OCI-LY7 (cell line): ENCODE results near the gene PLA2G10. TPM values are rescaled to one million over a fixed set of nuclear protein-coding genes. Genes with fewer than 3 reads are reported as not detected.
"Not testable (repeated sequence)": the region's sequence is repeated elsewhere in the genome, so short reads cannot be mapped to it uniquely, and the experiment has no call there.

ENCODE experiments used
- BruUV-seq: library from RNA; stranded (reverse); fragments of 400-500 nt; replicated peaks from 2 replicates; lab custom pipeline; 2021; lab: Mats Ljungman, UMichigan
- CTCF ChIA-PET: fragments of 300-600 bp; sonication (Branson Sonifier 250); formaldehyde crosslinking; loops from one replicate; lab custom pipeline; 2022; ENCODE audit warnings: antibody characterized with exemption; ENCODE audit not compliant: unreplicated experiment; lab: Charles Lee
- POLR2A ChIA-PET: fragments of 300-600 bp; sonication (Branson Sonifier 250); formaldehyde crosslinking; loops from one replicate; lab custom pipeline; 2022; ENCODE audit warnings: antibody characterized with exemption; lab: Charles Lee
- DNase-seq: peaks from one replicate; pipeline ENCODE4 v3.0.0-alpha.2; 2015; ENCODE audit warnings: low spot score
- H2AFZ ChIP-seq: fragments of 200-600 bp; sonication (generic), shearing (Covaris generic); 2 replicates; pipeline ENCODE4 v1.6.1; 2014; ENCODE audit warnings: mild to moderate bottlenecking, antibody characterized with exemption, low read length, moderate library complexity
- H3K27ac ChIP-seq: fragments of 200-600 bp; sonication (generic); 2 replicates; pipeline ENCODE4 v1.5.1; 2014; ENCODE audit warnings: mixed run types, low read depth, mild to moderate bottlenecking, moderate library complexity, low read length, inconsistent platforms; ENCODE audit not compliant: poor library complexity, severe bottlenecking
- H3K36me3 ChIP-seq: fragments of 200-600 bp; sonication (generic); 2 replicates; pipeline ENCODE4 v1.6.1; 2014; ENCODE audit warnings: mild to moderate bottlenecking, antibody characterized with exemption, low read length, moderate library complexity, mixed read lengths; ENCODE audit not compliant: insufficient read depth
- H3K4me1 ChIP-seq: fragments of 200-600 bp; sonication (generic); 2 replicates; pipeline ENCODE4 v1.5.1; 2014; ENCODE audit warnings: mild to moderate bottlenecking, low read length; ENCODE audit not compliant: insufficient read depth, poor library complexity, severe bottlenecking
- H3K4me2 ChIP-seq: fragments of 200-600 bp; sonication (generic); 2 replicates; pipeline ENCODE4 v1.6.1; 2014; ENCODE audit warnings: mild to moderate bottlenecking, low read length
- H3K4me3 ChIP-seq: fragments of 200-600 bp; sonication (generic); 2 replicates; pipeline ENCODE4 v1.5.1; 2014; ENCODE audit warnings: mild to moderate bottlenecking, low read depth, low read length; ENCODE audit not compliant: poor library complexity, severe bottlenecking
- H3K79me2 ChIP-seq: fragments of 200-600 bp; sonication (generic); 2 replicates; pipeline ENCODE4 v1.6.1; 2016; ENCODE audit warnings: low read depth, mild to moderate bottlenecking, low read length, moderate library complexity, mixed read lengths; ENCODE audit not compliant: insufficient read depth
- H3K9me2 ChIP-seq: fragments of 200-600 bp; sonication (generic); 2 replicates; pipeline ENCODE4 v1.6.1; 2016; ENCODE audit warnings: mild to moderate bottlenecking, low read length, mixed read lengths; ENCODE audit not compliant: insufficient read depth
- H3K9me3 ChIP-seq: fragments of 200-600 bp; sonication (generic); 2 replicates; pipeline ENCODE4 v1.6.1; 2014; ENCODE audit warnings: mild to moderate bottlenecking, mixed run types, low read length, mixed read lengths
- H4K20me1 ChIP-seq: fragments of 200-600 bp; sonication (generic); 2 replicates; pipeline ENCODE4 v1.6.1; 2014; ENCODE audit warnings: mild to moderate bottlenecking, antibody characterized with exemption, low read length, moderate library complexity, mixed read lengths; ENCODE audit not compliant: insufficient read depth
- EZH2phosphoT487 ChIP-seq: fragments of 200-600 bp; sonication (generic); IDR thresholded peaks from 2 replicates; pipeline ENCODE4 v1.6.1; 2018; ENCODE audit warnings: low read depth, borderline replicate concordance, mild to moderate bottlenecking, mixed run types, antibody characterized with exemption, low read length, moderate library complexity, mixed read lengths
- intact Hi-C: fragments of 100-400 bp; cut with micrococcal nuclease; formaldehyde crosslinking; loops from one replicate; pipeline ENCODE4 v1.10.0; 2022; ENCODE audit not compliant: unreplicated experiment
- total RNA-seq, 2 experiments: library from RNA; depleted of rRNA in 1 of 2; stranded (reverse); fragments of >200 nt in 1 of 2; shearing (Covaris generic) in 1 of 2; gene quantifications; 2 replicates each; pipeline ENCODE4 v1.2.3, GENCODE V29; 2014 to 2022
- TF ChIP-seq, protein P1 (sequence below): fragments of 200-600 bp; sonication (generic); conservative IDR thresholded peaks from 2 replicates; pipeline ENCODE4 v1.5.1; 2014; ENCODE audit warnings: mild to moderate bottlenecking, antibody characterized with exemption, low read length, moderate library complexity, mixed read lengths

PLA2G10 gene
- total RNA-seq, 2 experiments from 2014 or later = 0.41 TPM; not detected in 1

DNA sequence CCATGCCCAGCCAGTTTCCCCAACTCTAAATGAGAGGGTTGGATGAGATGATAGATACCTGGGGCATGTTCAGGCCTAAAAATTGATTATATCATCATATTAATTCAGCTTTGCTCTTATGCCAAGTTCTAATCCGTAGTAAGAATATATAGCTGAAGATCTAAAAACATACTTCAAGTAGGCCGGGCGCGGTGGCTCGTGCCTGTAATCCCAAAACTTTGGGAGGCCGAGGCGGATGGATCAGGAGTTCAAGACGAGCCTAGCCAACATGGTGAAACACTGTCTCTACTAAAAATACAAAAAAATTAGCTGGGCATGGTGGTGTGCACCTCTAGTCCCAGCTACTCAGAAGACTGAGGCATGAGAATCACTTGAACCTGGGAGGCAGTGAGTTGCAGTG is 12.0 kb downstream of the PLA2G10 start:
- DNase-seq = no peak
- TF ChIP-seq, protein P1, sequence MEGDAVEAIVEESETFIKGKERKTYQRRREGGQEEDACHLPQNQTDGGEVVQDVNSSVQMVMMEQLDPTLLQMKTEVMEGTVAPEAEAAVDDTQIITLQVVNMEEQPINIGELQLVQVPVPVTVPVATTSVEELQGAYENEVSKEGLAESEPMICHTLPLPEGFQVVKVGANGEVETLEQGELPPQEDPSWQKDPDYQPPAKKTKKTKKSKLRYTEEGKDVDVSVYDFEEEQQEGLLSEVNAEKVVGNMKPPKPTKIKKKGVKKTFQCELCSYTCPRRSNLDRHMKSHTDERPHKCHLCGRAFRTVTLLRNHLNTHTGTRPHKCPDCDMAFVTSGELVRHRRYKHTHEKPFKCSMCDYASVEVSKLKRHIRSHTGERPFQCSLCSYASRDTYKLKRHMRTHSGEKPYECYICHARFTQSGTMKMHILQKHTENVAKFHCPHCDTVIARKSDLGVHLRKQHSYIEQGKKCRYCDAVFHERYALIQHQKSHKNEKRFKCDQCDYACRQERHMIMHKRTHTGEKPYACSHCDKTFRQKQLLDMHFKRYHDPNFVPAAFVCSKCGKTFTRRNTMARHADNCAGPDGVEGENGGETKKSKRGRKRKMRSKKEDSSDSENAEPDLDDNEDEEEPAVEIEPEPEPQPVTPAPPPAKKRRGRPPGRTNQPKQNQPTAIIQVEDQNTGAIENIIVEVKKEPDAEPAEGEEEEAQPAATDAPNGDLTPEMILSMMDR = no peak
- no peak for TF ChIP-seq EZH2phosphoT487
- intact Hi-C loops = no loop called here
- no peaks in the 10 kb centered on the region for H3K9me2 ChIP-seq
- ChIA-PET POLR2A (interaction anchor here (0.6 kb wide), 1 partner anchor 34 kb away, joined by 4 read pairs; no protein-coding TSS in a partner anchor), CTCF (no interaction called here)
- no peaks in the 10 kb centered on the region for H3K79me2 ChIP-seq
- H3K27ac ChIP-seq = no peak overlapping the region
- no peaks in the 10 kb centered on the region for H3K9me3 ChIP-seq
- H2AFZ ChIP-seq = no peak overlapping the region
- no TSS peak for BruUV-seq
- H3K4me3 ChIP-seq = no peak overlapping the region
- H3K4me2 ChIP-seq = no peak overlapping the region
- H3K4me1 ChIP-seq = no peaks in the 10 kb centered on the region
- no peaks in the 10 kb centered on the region for H3K36me3 ChIP-seq
- H4K20me1 ChIP-seq = no peaks in the 10 kb centered on the region

DNA sequence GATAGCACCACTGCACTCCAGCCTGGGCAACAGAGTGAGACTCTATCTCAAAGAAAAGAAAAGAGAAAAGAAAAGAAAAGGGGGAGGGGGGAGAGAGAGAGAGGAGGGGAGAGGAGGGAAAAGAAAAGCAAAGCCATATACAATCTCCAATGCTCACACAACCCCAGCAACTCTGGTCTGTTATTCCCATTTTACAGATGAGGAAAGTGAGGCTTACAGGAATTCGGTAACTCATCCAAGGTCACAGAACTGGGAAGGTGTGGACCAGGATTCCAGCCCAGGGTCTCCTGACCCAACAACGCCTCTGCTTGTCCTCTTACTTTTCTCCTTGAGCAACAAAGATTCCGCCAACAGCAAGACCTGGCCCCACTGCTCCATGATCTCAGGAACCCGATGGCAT is 13.0 kb downstream of the PLA2G10 start:
- no peaks in the 10 kb centered on the region for H3K79me2 ChIP-seq
- intact Hi-C loops = no loop called here
- CTCF ChIA-PET = no interaction called here

DNA sequence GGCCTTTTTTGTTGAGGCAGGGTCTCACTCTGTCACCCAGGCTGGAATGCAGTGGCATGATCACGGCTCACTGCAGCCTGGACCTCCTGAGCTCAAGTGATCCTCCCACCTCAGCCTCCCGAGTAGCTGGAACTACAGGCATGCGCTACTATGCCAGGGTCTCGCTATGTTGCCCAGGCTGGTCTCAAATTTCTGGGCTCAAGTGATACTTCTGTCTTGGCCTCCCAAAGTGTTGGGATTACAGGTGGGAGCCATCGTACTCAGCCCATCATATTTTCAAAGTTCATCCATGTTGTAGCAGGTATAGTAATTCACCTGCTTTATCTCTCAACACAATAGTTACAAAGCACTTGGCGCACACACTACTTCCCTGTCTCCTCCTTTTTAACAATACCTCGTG is 13.7 kb downstream of the PLA2G10 start:
- BruUV-seq, CTCF ChIA-PET, H3K4me2 ChIP-seq, H2AFZ ChIP-seq, H3K4me3 ChIP-seq, POLR2A ChIA-PET, H3K4me1 ChIP-seq, H3K9me3 ChIP-seq, H3K79me2 ChIP-seq, intact Hi-C loops, DNase-seq, H3K27ac ChIP-seq, H4K20me1 ChIP-seq, H3K9me2 ChIP-seq, H3K36me3 ChIP-seq: not testable (repeated sequence)

More for the DNA sequence above, 13.0 kb downstream of the PLA2G10 start:
- TF ChIP-seq, protein P1 = no peak
- no peak for TF ChIP-seq EZH2phosphoT487
- Histone ChIP-seq H3K4me1 (no peaks in the 10 kb centered on the region), H3K27ac (no peak overlapping the region), H3K4me2 (no peak overlapping the region), H3K36me3 (no peaks in the 10 kb centered on the region), H4K20me1 (no peaks in the 10 kb centered on the region), H3K9me3 (no peaks in the 10 kb centered on the region), H2AFZ (no peak overlapping the region), H3K4me3 (no peak overlapping the region), H3K9me2 (no peaks in the 10 kb centered on the region)
- POLR2A ChIA-PET = no interaction called here
- BruUV-seq = no TSS peak
- DNase-seq = no peak
